Neural progenitor cell (in vitro differentiated cells): ENCODE results near the gene FOXL3. TPM values are rescaled to one million over a fixed set of nuclear protein-coding genes. Genes with fewer than 3 reads are reported as not detected.

Experiments
- DNase-seq: peaks from one replicate; pipeline ENCODE4 v3.0.0-alpha.2; 2016; ENCODE audit warnings: low spot score
- H2AFZ ChIP-seq: fragments of 200-600 bp; sonication (generic); replicated peaks from 2 replicates; pipeline ENCODE4 v1.6.1; 2016; ENCODE audit warnings: antibody characterized with exemption
- H3F3A ChIP-seq: fragments of 200-600 bp; sonication (generic); 2 replicates; pipeline ENCODE4 v1.6.1; 2016; ENCODE audit warnings: antibody characterized with exemption, low read depth
- H3K27ac ChIP-seq: fragments of 200-600 bp; sonication (generic); 2 replicates; pipeline ENCODE4 v1.5.1; 2016; ENCODE audit warnings: mild to moderate bottlenecking
- H3K27me3 ChIP-seq: fragments of 200-600 bp; sonication (generic); 2 replicates; pipeline ENCODE4 v1.6.1; 2016; ENCODE audit warnings: mild to moderate bottlenecking, moderate library complexity
- H3K36me3 ChIP-seq: fragments of 200-600 bp; sonication (generic); 2 replicates; pipeline ENCODE4 v1.5.1; 2016
- H3K4me1 ChIP-seq: fragments of 200-600 bp; sonication (generic); 2 replicates; pipeline ENCODE4 v1.6.1; 2016; ENCODE audit warnings: mixed run types
- H3K4me2 ChIP-seq: fragments of 200-600 bp; sonication (generic); 2 replicates; pipeline ENCODE4 v1.6.1; 2016
- H3K4me3 ChIP-seq: fragments of 200-600 bp; sonication (generic); 2 replicates; pipeline ENCODE4 v1.5.1; 2016
- H3K79me2 ChIP-seq: fragments of 200-600 bp; sonication (generic); 2 replicates; pipeline ENCODE4 v1.6.1; 2016; ENCODE audit warnings: low read depth
- H3K9ac ChIP-seq: fragments of 200-600 bp; sonication (generic); 2 replicates; pipeline ENCODE4 v1.6.1; 2016
- H3K9me3 ChIP-seq: fragments of 200-600 bp; sonication (generic); 2 replicates; pipeline ENCODE4 v1.5.1; 2016; ENCODE audit warnings: low read depth
- H4K20me1 ChIP-seq: fragments of 200-600 bp; sonication (generic); 2 replicates; pipeline ENCODE4 v1.6.1; 2016; ENCODE audit warnings: low read depth
- H3K27ac Mint-ChIP-seq: 3 replicates; pipeline ENCODE4 v1.8.0; 2021; ENCODE audit warnings: mixed read lengths
- H3K27me3 Mint-ChIP-seq: 2 replicates; pipeline ENCODE4 v1.8.0; 2022; ENCODE audit warnings: low read depth, mild to moderate bottlenecking, inconsistent platforms, moderate library complexity, mixed read lengths; ENCODE audit not compliant: insufficient read depth
- H3K36me3 Mint-ChIP-seq: 3 replicates; pipeline ENCODE4 v1.8.0; 2021; ENCODE audit warnings: mixed read lengths
- H3K4me1 Mint-ChIP-seq: 3 replicates; pipeline ENCODE4 v1.8.0; 2021; ENCODE audit warnings: mixed read lengths
- H3K4me3 Mint-ChIP-seq: 3 replicates; pipeline ENCODE4 v1.8.0; 2021; ENCODE audit warnings: mild to moderate bottlenecking, moderate library complexity, mixed read lengths
- H3K9me3 Mint-ChIP-seq: 3 replicates; pipeline ENCODE4 v1.8.0; 2020; ENCODE audit warnings: mixed read lengths
- EZH2 ChIP-seq: fragments of 200-600 bp; sonication (generic); IDR thresholded peaks from 2 replicates; pipeline ENCODE4 v1.6.1; 2017; ENCODE audit warnings: antibody characterized with exemption, mild to moderate bottlenecking, moderate library complexity
- EZH2phosphoT487 ChIP-seq: fragments of 200-600 bp; sonication (generic); IDR thresholded peaks from 2 replicates; pipeline ENCODE4 v1.6.1; 2017; ENCODE audit warnings: antibody characterized with exemption
- total RNA-seq: library from RNA; depleted of rRNA; stranded (reverse); fragments of >200 nt; gene quantifications from 2 replicates; pipeline ENCODE4 v1.2.3, GENCODE V29; 2015; ENCODE audit warnings: low replicate concordance
- TF ChIP-seq, protein P1 (sequence below): fragments of 200-600 bp; sonication (generic); IDR thresholded peaks from 2 replicates; pipeline ENCODE4 v1.5.1; 2017; ENCODE audit warnings: antibody characterized with exemption, mild to moderate bottlenecking

The FOXL3 gene
- total RNA-seq, 1 donor from 2014 or later: not detected

DNA sequence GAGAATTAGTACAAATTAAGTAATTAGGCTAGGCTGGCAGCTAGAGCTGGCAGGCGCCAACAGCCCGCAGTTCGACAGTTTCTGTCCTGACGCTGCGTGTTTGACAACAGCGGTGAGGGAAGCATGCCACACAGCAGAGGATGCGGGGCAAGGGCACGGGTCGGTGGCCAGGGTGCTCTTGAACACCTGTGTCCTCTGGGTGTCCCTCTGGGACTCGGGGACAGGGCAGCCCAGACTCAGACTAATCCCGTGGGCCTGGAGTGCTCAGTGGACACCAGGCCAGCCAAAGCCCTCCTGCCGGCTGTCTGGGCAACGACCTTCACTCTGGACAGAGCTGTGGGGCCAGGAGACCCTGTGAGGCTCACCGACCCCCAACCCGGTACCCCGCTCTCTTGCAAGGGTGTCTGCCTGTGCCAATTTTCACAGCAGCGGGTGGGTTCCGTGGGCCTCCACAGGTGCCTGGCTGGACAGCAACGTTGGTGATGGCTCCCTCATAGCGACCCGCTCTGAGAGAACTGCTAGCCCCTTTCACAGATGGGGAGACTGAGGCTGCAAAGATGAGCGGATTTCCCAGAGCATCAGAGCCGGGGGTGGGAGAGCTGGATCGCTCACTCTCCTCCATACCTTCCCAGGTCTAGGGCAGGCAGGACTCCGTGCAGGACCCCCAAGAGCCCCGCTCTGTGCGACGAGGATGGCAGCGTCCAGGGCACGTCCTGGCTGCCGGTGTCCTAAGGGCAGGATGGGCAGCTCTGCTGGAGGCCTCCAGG lies 48.5 kb downstream of the FOXL3 start:
- no peak for DNase-seq
- H3K4me2 ChIP-seq: no peak overlapping the region
- no peak overlapping the region for H3K27ac Mint-ChIP-seq

DNA sequence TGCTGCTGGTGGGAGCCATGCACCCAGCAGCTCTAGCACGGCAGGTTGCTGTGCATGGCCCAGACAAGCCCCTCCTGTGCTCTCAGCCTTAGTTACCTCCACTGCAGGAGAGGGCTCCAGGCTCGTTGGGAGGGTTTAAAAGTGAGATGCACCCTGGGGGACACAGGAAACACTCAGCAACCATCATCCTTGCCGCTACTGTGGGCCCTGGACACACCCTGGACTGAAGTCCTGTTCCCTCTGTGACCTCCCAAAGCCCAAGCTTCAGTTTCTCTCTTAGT lies 49.0 kb downstream of the FOXL3 start:
- peaks cover 19% of the 10 kb centered on the region for H3K27me3 Mint-ChIP-seq
- Histone ChIP-seq H3K79me2 (no peaks in the 10 kb centered on the region), H3K9me3 (no peaks in the 10 kb centered on the region), H4K20me1 (no peaks in the 10 kb centered on the region), H3K27me3 (no peaks in the 10 kb centered on the region), H3K4me2 (no peak overlapping the region), H3K36me3 (no peaks in the 10 kb centered on the region), H3K27ac (no peak overlapping the region), H3K9ac (no peak overlapping the region), H2AFZ (no peak overlapping the region), H3F3A (peaks cover 14% of the 10 kb centered on the region), H3K4me1 (no peaks in the 10 kb centered on the region), H3K4me3 (no peak overlapping the region)
- H3K27ac Mint-ChIP-seq: peak overlapping the region; percentile 50
- DNase-seq: no peak
- H3K4me3 Mint-ChIP-seq: no peak overlapping the region
- H3K9me3 Mint-ChIP-seq: peaks cover 9% of the 10 kb centered on the region
- TF ChIP-seq, protein P1, sequence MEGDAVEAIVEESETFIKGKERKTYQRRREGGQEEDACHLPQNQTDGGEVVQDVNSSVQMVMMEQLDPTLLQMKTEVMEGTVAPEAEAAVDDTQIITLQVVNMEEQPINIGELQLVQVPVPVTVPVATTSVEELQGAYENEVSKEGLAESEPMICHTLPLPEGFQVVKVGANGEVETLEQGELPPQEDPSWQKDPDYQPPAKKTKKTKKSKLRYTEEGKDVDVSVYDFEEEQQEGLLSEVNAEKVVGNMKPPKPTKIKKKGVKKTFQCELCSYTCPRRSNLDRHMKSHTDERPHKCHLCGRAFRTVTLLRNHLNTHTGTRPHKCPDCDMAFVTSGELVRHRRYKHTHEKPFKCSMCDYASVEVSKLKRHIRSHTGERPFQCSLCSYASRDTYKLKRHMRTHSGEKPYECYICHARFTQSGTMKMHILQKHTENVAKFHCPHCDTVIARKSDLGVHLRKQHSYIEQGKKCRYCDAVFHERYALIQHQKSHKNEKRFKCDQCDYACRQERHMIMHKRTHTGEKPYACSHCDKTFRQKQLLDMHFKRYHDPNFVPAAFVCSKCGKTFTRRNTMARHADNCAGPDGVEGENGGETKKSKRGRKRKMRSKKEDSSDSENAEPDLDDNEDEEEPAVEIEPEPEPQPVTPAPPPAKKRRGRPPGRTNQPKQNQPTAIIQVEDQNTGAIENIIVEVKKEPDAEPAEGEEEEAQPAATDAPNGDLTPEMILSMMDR: no peak
- TF ChIP-seq EZH2 (no peak), EZH2phosphoT487 (no peak)
- peaks cover 27% of the 10 kb centered on the region for H3K4me1 Mint-ChIP-seq
- peaks cover 2% of the 10 kb centered on the region for H3K36me3 Mint-ChIP-seq

More for the DNA sequence above, 48.5 kb downstream of the FOXL3 start:
- H3K4me3 Mint-ChIP-seq: no peak overlapping the region
- Histone ChIP-seq H3K27ac (no peak overlapping the region), H3K4me1 (peaks cover under 1% of the 10 kb centered on the region), H3K4me3 (no peak overlapping the region), H4K20me1 (no peaks in the 10 kb centered on the region), H3F3A (peaks cover 19% of the 10 kb centered on the region), H3K79me2 (no peaks in the 10 kb centered on the region), H3K9ac (no peak overlapping the region), H2AFZ (no peak overlapping the region), H3K9me3 (no peaks in the 10 kb centered on the region), H3K27me3 (no peaks in the 10 kb centered on the region), H3K36me3 (no peaks in the 10 kb centered on the region)
- H3K9me3 Mint-ChIP-seq: peaks cover 9% of the 10 kb centered on the region
- peaks cover 2% of the 10 kb centered on the region for H3K36me3 Mint-ChIP-seq
- peaks cover 30% of the 10 kb centered on the region for H3K4me1 Mint-ChIP-seq
- TF ChIP-seq, protein P1: no peak
- TF ChIP-seq EZH2phosphoT487 (no peak), EZH2 (no peak)
- peaks cover 24% of the 10 kb centered on the region for H3K27me3 Mint-ChIP-seq

DNA sequence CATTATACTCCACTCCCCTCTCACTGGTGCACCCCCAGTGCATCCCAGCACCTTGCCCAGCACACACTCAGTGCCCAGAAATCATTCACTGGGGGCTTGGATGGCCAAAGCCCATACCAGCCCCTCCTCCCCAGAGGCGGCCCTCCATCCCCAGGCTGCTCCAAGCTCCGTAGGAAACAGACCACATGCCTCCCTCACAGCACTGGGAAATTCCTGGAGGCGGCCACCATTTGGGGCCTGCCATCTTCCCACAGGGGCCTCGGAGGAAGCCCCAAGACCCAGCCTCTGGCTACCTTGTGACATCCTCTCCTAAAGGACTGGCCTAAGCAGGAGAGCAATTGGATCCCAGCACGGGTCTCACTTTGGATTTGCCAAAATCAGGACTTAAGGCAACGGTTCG lies 49.7 kb downstream of the FOXL3 start:
- Histone ChIP-seq H3K9ac (no peak overlapping the region), H3K27me3 (no peaks in the 10 kb centered on the region), H3K9me3 (no peaks in the 10 kb centered on the region), H3K4me3 (no peak overlapping the region), H2AFZ (no peak overlapping the region), H3K36me3 (no peaks in the 10 kb centered on the region), H3K4me2 (no peak overlapping the region), H3K79me2 (no peaks in the 10 kb centered on the region), H3F3A (peaks cover 7% of the 10 kb centered on the region), H3K27ac (no peak overlapping the region), H4K20me1 (no peaks in the 10 kb centered on the region), H3K4me1 (no peaks in the 10 kb centered on the region)
- Mint-ChIP-seq H3K4me3 (no peak overlapping the region), H3K36me3 (peaks cover 2% of the 10 kb centered on the region), H3K9me3 (peaks cover 5% of the 10 kb centered on the region), H3K27ac (no peak overlapping the region), H3K4me1 (peaks cover 21% of the 10 kb centered on the region), H3K27me3 (peaks cover 12% of the 10 kb centered on the region)
- DNase-seq: no peak
- TF ChIP-seq EZH2 (no peak), EZH2phosphoT487 (no peak)
- TF ChIP-seq, protein P1: no peak
